ENCODE measurements around the gene MMEL1.

Gene MMEL1

GRCh38 chr1:2540816-2541492, 91.9 kb downstream of the MMEL1 start:
- no peak for DNase-seq

Measured in activated T-cell treated with anti-CD3 and anti-CD28 coated beads, Interleukin-2, amount 50 U/mL, for 1 hour (primary cell).